NK-92 treated with Interleukin-12 subunit alpha and Interleukin-12 subunit beta, amount 100 ng/mL, for 24 hours (cell line): ENCODE data around the gene PDLIM4.

Experiments used
- DNase-seq: peaks from one replicate; lab custom pipeline; 2025; lab: John Stamatoyannopoulos, UW

PDLIM4 gene

GRCh38 chr5:132257131-132258101 lies at the start of gene PDLIM4:
TSS of gene PDLIM4 (plus strand) at chr5:132257696. CDS start at chr5:132257735, 39 bp downstream.
- no peak for DNase-seq

- DNase-seq: no peak
These were observed 49.7 kb upstream of the PDLIM4 start for GRCh38 chr5:132207778-132208177.

- no peak for DNase-seq
These were observed 48.4 kb upstream of the PDLIM4 start for GRCh38 chr5:132209131-132209530.

- no peak for DNase-seq
These were observed 47.5 kb upstream of the PDLIM4 start for GRCh38 chr5:132209901-132210545.

- DNase-seq: no peak
These were observed 46.6 kb upstream of the PDLIM4 start for GRCh38 chr5:132210944-132211343.

- no peak for DNase-seq
These were observed 45.7 kb upstream of the PDLIM4 start for GRCh38 chr5:132211787-132212186.

GRCh38 chr5:132213666-132214065 lies 43.8 kb upstream of the PDLIM4 start:
- DNase-seq: no peak

- no peak for DNase-seq
These were observed 43.0 kb upstream of the PDLIM4 start for GRCh38 chr5:132214491-132214890.

GRCh38 chr5:132215329-132215728 lies 42.2 kb upstream of the PDLIM4 start:
- no peak for DNase-seq

GRCh38 chr5:132218321-132218720 lies 39.2 kb upstream of the PDLIM4 start:
- DNase-seq: no peak

- DNase-seq: no peak
These were observed 38.1 kb upstream of the PDLIM4 start for GRCh38 chr5:132219289-132219970.

GRCh38 chr5:132219981-132220380 lies 37.5 kb upstream of the PDLIM4 start:
- no peak for DNase-seq

GRCh38 chr5:132220491-132220890 lies 37.0 kb upstream of the PDLIM4 start:
- no peak for DNase-seq

- no peak for DNase-seq
These were observed 35.5 kb upstream of the PDLIM4 start for GRCh38 chr5:132221781-132222648.

- no peak for DNase-seq
These were observed 34.9 kb upstream of the PDLIM4 start for GRCh38 chr5:132222649-132223038.

- DNase-seq: no peak
These were observed 33.6 kb upstream of the PDLIM4 start for GRCh38 chr5:132223861-132224260.

GRCh38 chr5:132224716-132225115 lies 32.8 kb upstream of the PDLIM4 start:
- no peak for DNase-seq

GRCh38 chr5:132225165-132226032 lies 32.1 kb upstream of the PDLIM4 start:
- DNase-seq: no peak

- DNase-seq: no peak
These were observed 30.8 kb upstream of the PDLIM4 start for GRCh38 chr5:132226516-132227234.

GRCh38 chr5:132227235-132227484 lies 30.3 kb upstream of the PDLIM4 start:
- no peak for DNase-seq
